Activated gamma-delta T cell (primary cell): ENCODE measurements around the gene SGF29.
"Not testable (repeated sequence)": the region's sequence is repeated elsewhere in the genome, so short reads cannot be mapped to it uniquely, and the experiment has no call there.

ENCODE experiments used
- DNase-seq: peaks from one replicate; lab custom pipeline; 2025; lab: John Stamatoyannopoulos, UW

The SGF29 gene

DNA sequence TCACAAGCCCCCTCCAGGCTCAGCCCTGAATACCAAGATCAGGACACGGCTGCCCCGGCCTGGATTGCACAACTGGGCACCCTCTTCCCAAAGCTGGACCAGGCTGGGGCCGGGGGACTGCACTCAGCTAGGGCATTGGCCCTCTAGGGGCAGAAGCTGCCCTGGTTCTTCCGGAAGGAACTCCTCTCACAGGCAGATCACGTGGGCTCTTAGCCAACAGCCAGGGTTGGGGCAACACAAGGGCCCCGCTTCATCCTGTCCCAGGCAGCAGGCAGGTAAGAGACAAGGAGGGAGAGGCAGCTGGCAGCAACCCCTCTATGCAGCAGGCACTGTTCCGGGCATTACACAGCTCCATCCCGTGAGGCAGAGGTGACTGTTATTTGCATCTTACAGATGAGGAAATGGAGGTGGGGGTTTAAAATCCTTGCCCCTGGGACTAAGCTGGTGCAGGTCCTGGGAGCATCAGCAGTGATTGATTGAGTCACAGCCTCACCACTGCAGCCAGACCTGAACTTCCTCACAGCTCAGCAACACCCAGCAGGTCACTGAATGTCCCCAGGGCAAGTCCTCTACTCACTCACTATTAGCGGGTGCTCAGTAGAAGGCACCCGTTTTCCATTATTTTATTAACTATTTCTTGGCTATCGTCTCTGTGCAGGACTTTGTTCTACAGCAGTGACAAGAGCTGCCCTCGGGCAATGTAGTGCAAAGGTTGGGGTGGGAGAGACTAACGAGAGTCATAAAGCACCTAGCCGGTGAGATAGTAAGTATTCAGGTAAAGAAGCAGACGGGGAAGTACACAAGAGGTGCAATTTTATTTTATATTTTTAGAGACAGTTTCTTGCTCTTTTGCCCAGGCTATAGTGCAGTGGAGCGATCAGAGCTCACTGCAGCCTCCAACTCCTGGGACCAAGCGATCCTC lies 58.9 kb downstream of the SGF29 start:
- not testable (repeated sequence) for DNase-seq

DNA sequence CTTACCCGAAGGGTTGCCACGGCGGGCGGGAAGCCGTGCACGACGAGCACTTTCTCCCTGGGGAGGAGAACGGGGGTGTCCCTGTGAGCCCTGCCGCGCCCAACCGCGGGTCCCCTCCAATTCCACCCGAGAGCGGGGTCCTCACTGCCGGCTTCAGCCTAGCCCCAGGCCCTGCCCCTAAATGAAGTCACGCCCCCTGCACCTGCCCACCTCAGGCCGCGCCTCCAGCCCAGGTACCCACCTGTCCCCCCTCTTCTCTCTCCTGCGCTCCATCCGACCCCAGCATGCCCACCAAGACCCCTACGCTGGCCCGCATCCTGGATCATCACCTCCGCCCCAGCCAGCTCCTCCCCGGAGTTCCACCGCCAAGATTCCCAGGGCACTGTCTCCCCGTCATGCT lies 60.2 kb downstream of the SGF29 start:
- not testable (repeated sequence) for DNase-seq

DNA sequence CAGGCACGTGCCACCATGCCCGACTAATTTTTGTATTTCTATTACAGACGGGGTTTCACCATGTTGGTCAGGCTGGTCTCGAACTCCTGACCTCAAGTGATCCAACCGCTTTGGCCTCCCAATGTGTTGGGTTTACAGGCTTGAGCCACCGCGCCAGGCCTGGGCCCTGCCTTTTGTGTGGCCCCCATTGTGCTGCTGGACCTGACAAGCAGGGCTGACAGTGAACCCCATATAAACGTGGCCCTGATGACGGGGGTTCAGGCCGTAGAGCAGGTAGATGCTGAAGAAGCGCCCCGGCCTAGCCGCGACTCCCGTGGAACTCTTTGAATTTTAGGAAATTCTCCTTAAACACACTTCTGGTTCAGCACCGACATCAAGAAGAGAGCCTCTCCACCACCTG lies 60.8 kb downstream of the SGF29 start:
- DNase-seq: not testable (repeated sequence)

DNA sequence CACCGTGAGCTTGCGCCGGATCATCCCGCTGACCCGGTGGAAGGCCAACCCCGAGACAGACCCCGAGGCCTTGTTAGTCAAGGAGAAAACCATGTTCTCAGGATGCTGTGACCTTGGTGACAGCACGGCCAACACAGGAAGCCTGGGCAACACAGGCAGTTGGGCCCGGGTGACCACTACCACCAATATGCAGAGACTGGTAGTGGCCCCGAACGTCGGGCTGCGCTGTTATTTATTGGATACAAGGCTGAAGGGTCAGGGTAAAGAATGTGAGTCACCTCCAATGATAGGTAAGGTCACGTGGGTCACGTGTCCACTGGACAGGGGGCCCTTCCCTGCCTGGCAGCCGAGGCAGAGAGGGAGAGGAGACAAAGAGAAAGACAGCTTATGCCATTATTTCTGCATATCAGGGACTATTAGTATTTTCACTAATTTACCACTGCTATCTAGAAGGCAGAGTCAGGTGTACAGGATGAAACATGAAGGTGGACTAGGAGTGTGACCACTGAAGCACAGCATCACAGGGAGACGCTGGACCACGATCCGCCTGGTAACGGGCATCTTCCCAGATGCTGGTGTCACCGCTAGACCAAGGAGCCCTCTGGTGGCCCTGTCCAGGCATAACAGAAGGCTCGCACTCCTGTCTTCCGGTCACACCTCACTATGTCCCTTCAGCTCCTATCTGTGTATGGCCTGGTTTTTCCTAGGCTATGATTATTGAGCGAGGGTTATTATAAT lies 61.9 kb downstream of the SGF29 start:
- DNase-seq: not testable (repeated sequence)

DNA sequence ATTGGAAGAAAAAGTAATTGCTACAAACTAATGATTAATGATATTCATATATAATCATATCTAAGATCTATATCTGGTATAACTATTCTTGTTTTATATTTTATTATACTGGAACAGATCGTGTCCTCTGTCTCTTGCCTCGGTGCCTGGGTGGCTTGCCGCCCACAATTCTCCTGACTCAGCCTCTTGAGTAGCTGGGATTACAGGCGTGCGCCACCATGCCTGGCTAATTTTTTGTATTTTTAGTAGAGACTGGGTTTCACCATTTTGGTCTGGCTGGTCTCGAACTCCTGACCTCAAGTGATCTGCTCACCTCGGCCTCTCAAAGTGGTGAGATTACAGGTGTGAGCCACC lies 62.5 kb downstream of the SGF29 start:
- not testable (repeated sequence) for DNase-seq

DNA sequence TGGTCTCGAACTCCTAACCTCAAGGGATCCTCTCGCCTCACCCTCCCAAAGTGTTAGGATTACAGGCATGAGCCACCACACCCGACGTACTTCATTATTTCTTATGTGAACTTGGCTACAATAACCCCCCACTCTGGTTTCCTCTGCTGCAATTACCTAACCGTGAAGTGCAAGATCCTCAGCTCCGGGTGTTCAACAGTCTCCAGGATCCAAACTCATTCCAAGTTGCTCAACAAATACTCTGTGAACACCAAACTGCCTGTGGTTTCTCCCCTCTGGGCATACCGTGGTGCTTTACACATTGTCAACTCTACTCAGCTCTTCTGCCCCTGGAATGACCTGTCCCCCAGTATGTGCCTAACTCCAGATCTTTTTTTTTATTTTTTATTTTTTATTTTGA lies 62.9 kb downstream of the SGF29 start:
- DNase-seq: no peak

DNA sequence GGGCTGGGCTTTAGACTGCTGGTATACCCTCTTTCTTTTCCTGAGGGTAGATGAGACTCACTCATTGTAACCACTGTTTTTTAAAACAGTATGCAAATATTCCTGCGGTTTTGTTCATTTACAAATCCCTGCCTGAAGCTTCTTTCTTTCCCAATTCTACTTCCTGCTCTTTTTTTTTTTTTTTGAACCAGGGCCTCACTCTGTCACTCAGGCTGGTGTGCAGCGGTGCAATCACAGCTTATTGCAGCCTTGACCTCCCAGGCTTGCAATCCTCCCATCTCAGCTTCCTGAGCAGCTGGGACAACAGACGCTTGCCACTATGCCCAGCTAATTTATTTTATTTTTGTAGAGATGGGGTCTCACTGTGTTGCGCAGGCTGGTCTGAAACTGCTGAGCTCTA lies 64.2 kb downstream of the SGF29 start:
- DNase-seq: no peak

DNA sequence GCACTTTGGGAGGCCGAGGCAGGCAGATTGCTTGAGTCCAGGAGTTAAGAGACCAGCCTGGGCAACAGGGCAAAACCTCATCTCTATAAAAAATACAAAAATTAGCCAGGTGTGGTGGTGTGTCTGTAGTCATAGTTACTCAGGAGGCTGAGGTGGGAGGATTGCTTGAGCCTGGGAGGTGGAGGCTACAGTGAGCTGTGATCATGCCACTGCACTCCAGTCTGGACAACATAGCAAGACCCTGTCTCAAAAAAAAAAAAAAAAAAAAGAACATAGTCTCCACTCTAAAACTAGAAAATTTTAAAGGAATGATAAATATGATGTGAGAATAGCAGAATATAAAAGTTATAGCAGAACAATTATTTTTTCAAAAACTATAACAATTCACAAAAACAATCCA lies 66.6 kb downstream of the SGF29 start:
- not testable (repeated sequence) for DNase-seq

DNA sequence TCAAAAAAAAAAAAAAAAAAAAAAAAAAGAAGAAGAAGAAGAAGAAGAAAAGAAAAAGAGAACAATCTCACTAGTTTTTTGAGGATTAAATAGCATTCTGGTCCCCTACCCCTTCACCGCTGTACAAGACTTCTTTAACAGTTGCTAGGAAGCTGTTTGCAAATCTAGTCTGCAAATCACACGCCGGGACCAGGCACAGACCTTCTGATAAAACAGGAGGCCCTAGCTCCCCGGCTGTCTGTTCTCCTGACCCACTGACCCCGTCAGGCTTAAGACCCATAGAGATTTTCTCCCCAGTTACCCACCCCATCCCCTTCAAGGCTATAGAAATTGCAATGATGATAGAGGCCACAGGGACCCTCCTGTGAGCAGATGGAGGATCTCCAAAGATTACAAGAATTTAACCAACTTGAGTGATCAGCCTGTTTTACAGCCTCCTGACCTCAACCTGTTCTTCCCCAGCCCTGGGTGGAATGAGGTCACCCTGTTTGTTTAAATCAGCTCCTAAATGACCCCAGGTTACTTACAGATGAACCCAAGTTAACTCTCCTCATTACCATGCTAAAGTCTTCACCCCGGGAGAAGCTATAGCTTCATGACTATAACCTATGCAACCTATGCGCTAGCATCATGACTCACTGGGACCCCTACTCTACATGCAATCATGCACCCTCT lies 67.9 kb downstream of the SGF29 start:
- DNase-seq: no peak

DNA sequence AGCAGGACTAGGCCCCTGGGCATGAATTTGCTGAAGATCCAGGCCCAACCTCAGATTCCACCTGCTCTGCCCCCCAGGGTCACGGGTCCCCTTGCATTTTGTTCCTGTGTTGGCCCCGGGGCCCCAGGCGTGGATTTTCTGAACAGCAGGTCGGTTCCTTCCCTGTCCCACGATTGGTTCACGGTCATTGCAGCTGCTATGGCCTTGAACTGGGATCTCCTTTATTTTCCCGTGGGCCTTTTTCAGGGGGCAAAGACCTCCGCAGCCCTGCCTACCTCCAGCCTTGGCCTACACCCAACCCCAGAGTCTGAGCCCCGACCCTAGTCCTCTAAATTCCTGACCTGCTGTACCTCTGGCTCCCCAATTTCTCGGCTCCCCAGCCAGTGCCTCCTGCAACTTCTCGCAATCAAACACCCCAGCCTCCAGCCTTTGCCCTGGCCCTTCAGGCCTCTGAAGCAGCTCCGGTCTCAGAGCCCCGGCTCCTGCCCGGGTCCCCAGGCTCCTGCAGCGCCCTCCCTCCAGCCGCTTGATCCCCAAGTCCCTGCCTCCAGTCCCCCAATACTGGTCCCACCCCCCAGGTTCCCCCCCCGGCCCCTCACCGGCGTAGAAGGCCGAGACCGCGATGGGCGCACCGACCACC lies 68.9 kb downstream of the SGF29 start:
- not testable (repeated sequence) for DNase-seq

DNA sequence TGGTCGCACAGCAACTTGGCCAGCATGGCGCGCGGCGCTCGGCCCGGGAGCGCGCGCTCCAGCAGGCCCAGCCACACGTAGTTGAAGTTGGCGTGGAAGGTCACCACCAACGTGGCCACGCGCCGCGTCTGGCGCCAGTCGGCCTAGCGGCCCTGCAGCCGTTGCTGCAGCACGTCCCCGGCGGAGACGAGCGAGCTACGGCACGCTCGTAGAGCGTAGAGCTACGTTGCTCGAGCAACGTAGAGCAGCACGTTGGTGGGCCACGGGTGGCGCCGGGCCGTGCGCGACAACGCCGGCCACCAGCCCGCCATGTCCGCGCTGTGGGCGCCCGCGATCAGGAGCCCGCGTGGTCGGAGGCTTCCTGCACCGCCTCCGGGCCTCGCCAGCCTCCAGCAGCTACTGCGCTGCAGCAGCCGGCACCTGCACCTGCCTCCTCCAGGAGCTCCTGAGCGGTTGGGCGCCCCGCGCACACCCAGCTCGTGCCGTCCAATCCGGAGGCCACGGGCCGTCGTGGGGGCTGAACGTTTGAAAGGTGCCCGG lies 69.5 kb downstream of the SGF29 start:
- peak; percentile 26 for DNase-seq

DNA sequence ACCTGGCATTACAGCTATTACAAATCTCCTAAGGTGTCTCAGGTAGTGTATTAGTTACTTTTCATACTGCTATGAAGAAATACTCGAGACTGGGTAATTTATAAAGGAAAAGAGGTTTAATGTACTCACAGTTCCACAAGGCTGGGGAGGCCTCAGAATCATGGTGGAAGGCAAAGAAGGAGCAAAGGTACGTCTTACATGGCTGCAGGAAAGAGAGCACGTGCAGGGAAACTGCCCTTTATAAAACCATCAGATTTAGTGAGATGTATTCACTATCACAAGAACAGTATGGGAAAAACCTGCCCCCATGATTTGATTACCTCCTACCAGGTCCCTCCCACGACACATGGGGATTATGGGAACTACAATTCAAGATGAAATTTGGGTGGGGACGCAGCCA lies 77.2 kb downstream of the SGF29 start:
- DNase-seq: not testable (repeated sequence)

DNA sequence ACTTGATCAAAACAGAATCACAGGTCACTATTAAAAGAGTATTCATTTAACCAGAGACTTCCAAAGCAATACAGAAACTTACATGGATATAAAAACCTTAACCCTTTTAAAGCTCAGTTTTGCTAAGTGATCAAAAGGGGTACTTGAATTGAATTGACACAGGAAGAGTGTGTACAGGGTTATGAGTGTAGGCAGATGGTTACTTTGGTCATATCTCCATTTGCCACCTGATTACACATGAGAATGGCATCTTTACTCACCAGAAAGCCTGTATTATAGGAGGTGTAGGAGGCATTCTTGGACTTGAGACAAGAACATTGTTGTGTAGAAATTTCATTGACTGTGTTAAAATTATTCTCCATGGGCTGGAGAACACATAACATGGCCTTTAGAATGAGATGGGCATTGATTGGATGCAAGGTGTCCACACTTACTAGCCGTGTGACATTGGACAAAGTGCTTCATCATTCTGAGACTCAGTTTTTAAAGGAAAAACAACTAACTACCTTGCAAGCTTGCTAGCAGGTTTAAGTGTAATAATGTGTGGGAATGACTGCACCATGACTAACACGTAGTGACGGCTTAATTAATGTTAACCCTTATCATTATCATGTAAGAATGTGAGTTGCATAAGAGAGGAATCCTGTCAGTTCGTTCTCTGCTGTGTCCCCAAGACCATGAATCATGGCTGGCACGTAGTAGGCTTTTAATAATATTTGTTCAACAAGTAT lies 82.5 kb downstream of the SGF29 start:
- not testable (repeated sequence) for DNase-seq

DNA sequence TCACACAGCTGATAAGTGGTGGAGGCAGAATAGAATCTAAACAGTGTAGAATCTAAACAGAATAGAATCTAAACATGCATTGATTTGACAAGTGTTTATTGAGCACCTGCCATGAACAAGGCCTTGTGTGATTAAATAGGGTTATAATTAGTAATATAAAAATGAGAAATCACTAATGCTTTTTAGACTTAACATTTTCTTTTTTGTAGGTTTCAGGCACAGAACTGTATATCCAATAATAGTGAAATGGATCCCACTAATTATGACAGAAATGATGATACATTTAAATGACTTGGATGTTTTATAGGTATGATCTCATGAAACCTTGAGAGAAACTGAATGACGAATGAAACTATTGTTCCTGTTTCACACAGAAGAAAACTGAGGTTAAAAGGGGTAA lies 84.0 kb downstream of the SGF29 start, which contains the start of gene NPIPB8:
NPIPB8 (plus strand) TSS at position 301 of the 400 bp plus-strand sequence. CDS start 296 bp downstream, outside the sequence.
- not testable (repeated sequence) for DNase-seq

DNA sequence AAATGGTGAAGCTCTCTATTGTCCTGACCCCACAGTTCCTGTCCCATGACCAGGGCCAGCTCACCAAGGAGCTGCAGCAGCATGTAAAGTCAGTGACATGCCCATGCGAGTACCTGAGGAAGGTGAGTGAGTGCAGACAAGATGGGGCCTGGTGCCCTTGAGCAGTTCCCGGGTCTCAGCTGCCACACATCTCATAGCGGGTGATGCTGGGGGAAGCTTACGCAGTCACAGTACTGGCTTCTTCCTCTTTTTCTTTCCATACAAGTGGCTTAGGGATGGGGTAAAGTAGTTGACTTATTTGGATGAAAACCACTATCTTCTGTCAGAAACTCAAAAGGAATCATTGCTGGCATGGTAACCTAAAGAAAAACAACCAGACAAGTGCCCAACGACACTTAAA lies 84.6 kb downstream of the SGF29 start:
- DNase-seq: not testable (repeated sequence)

DNA sequence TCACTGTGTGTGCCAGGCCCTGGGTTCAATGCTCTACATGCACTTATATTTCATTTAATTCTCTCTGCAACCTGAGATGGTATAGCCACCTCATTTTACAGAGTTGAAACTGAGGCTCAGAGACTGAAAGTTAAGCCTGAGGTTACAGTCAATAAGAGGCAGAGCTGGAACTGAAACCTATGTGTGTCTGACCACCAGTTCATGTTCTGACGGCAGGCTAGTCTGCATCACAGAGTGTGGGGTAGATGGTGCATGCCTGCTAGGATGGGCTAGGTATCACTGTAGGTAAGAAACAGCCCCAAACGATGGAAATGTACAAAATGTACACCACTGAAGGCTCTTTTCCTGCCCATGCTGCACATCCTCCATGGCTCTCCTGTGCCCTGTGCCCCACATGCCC lies 86.2 kb downstream of the SGF29 start:
- DNase-seq: not testable (repeated sequence)
